ENCODE data around the gene ADAM17.

DNA sequence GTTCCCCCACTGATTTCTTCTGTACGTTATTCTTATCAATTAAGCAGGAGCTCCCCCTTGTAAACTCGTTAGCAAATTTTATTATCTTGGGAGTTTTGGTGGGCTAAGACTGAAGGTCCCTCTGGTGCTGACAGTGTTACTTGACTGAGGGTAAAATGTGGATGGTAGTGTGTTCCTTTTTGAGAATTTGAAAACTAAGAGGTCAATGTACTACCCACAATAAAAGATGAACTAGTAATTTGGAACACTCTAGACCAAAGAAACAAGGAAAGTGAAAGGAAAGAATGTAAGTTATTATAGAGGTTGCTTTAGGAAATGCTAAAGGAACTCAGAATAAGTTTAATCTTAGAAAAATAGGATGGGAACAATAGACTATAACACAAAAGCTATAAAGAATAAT lies 40.1 kb upstream of the ADAM17 start:
- TF ChIP-seq, protein P1, sequence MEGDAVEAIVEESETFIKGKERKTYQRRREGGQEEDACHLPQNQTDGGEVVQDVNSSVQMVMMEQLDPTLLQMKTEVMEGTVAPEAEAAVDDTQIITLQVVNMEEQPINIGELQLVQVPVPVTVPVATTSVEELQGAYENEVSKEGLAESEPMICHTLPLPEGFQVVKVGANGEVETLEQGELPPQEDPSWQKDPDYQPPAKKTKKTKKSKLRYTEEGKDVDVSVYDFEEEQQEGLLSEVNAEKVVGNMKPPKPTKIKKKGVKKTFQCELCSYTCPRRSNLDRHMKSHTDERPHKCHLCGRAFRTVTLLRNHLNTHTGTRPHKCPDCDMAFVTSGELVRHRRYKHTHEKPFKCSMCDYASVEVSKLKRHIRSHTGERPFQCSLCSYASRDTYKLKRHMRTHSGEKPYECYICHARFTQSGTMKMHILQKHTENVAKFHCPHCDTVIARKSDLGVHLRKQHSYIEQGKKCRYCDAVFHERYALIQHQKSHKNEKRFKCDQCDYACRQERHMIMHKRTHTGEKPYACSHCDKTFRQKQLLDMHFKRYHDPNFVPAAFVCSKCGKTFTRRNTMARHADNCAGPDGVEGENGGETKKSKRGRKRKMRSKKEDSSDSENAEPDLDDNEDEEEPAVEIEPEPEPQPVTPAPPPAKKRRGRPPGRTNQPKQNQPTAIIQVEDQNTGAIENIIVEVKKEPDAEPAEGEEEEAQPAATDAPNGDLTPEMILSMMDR (IDR thresholded peaks at IDR 0.05): no peak
- TF ChIP-seq POLR2A (IDR thresholded peaks at IDR 0.05): no peak
